Measurements from ENCODE around the gene HNRNPF.
"Not testable (repeated sequence)": the region's sequence is repeated elsewhere in the genome, so short reads cannot be mapped to it uniquely, and the experiment has no call there.

HNRNPF gene

DNA sequence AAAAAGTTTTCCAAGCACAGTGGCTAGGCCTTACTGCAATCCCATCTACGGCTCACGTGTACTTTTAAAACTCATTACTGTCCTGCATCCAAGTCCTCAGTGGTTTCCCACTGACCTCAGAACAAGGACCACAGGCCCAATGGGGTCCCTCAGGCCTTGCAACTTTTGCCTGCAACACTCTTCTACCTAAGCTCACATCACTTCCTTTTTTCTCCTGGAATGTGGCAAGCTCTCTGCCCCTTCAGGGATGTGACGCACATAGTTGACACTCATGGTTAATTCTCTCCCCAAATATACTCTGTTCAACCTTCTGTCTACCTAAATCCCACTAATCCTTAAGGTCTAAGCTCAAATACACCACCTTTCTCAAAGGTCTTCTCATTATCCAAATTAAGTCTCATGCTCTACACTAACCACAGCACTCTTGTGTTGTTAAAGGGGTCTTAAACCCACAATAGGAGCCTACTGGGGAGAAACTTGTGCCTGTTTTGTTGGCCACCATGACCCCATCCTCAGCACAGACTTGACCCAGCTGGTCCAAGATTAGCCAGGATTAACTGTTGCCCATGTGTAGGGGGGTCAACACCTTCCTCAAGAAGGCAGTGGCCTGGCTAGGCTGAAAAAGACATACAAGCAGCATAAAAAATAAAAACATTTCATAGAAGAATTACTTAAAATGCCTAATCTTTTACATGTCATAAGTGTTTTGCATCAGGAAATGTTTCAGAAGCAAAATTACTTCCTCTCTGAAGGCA, 15.2 kb downstream of the HNRNPF start:
- Histone ChIP-seq H3K4me3 (ENCODE audit: low read length) (peak overlapping the region; percentile 90; the same call in 1 of the 2 replicates), H3K4me1 (ENCODE audit: insufficient read depth, low read length) (peaks cover 12% of the 10 kb centered on the region), H3K9ac (ENCODE audit: low read depth, low read length) (peak overlapping the region; percentile 98; the same call in 1 of the 2 replicates), H3K27me3 (ENCODE audit: insufficient read depth, low read length) (no peaks in the 10 kb centered on the region), H3K36me3 (ENCODE audit: insufficient read depth, low read depth, low read length) (peaks cover 73% of the 10 kb centered on the region), H3K9me3 (ENCODE audit: insufficient read depth, low read depth, low read length) (no peaks in the 10 kb centered on the region), H3K27ac (ENCODE audit: low read length) (no peak overlapping the region)

DNA sequence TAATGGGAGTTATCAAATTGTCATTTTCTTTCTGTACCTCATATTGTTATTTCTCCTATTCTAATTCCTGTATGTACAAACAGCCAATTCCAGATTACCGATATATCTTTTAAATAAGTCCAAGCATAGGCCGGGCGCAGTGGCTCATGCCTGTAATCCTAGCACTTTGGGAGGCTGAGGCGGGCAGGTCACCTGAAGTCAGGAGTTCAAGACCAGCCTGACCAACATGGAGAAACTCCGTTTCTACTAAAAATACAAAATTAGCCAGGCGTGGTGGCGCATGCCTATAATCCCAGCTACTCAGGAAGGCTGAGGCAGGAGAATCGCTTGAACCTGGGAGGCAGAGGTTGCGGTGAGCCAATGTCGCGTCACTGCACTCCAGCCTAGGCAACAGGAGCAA, 15.8 kb downstream of the HNRNPF start:
- not testable (repeated sequence) for H3K27ac ChIP-seq (ENCODE audit: low read length); H3K27me3 ChIP-seq (ENCODE audit: insufficient read depth, low read length); H3K4me3 ChIP-seq (ENCODE audit: low read length); H3K9ac ChIP-seq (ENCODE audit: low read depth, low read length); H3K9me3 ChIP-seq (ENCODE audit: insufficient read depth, low read depth, low read length)
- peaks cover 12% of the 10 kb centered on the region for H3K4me1 ChIP-seq (ENCODE audit: insufficient read depth, low read length)
- peaks cover 75% of the 10 kb centered on the region for H3K36me3 ChIP-seq (ENCODE audit: insufficient read depth, low read depth, low read length)

DNA sequence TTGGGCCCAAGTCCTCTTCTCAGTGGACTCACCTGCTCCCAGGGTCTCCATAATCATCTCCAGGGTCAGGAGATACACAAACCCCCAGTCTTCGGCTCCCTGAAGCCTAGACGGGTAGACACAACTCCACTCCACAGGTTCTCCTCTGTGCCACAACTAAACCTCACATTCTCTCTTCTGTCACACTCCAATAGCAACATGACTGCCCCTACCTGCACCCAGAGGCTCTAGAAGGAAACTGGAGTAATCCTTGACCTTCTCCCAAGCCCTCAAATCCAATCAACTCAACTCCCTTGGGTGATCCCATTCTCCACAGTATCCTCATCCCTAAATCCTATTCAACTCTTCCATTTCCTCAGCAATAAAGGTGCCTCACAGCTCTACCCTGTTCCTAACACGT, 16.2 kb downstream of the HNRNPF start:
- Histone ChIP-seq H3K27me3 (ENCODE audit: insufficient read depth, low read length) (no peaks in the 10 kb centered on the region), H3K27ac (ENCODE audit: low read length) (no peak overlapping the region), H3K9ac (ENCODE audit: low read depth, low read length) (no peak overlapping the region), H3K4me3 (ENCODE audit: low read length) (no peak overlapping the region), H3K36me3 (ENCODE audit: insufficient read depth, low read depth, low read length) (peaks cover 80% of the 10 kb centered on the region), H3K4me1 (ENCODE audit: insufficient read depth, low read length) (peaks cover 12% of the 10 kb centered on the region), H3K9me3 (ENCODE audit: insufficient read depth, low read depth, low read length) (no peaks in the 10 kb centered on the region)

DNA sequence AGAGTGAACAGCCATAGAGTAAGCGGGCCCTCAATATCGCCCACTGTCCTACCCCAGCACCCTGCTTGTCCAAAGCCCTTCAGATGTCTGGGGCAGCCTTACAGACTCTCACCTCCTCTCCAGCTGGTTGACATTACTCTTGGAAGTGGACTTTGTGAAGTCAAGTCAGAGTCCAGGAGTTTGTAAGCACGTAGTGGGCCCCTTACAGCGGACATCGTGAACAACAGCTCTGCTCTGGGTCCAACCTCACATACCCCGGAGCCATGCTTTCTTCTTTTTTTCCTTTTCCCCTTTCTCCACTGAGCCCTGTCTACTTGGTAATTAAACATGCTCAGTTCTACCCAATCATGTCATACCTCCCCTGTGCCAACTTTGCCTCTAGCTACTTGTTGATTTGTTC, 17.5 kb downstream of the HNRNPF start:
- H3K4me1 ChIP-seq (ENCODE audit: insufficient read depth, low read length) = peaks cover 12% of the 10 kb centered on the region
- no peaks in the 10 kb centered on the region for H3K9me3 ChIP-seq (ENCODE audit: insufficient read depth, low read depth, low read length)
- H3K36me3 ChIP-seq (ENCODE audit: insufficient read depth, low read depth, low read length) = peaks cover 92% of the 10 kb centered on the region
- no peaks in the 10 kb centered on the region for H3K27me3 ChIP-seq (ENCODE audit: insufficient read depth, low read length)
- H3K27ac ChIP-seq (ENCODE audit: low read length) = no peak overlapping the region
- H3K4me3 ChIP-seq (ENCODE audit: low read length) = no peak overlapping the region
- no peak overlapping the region for H3K9ac ChIP-seq (ENCODE audit: low read depth, low read length)

DNA sequence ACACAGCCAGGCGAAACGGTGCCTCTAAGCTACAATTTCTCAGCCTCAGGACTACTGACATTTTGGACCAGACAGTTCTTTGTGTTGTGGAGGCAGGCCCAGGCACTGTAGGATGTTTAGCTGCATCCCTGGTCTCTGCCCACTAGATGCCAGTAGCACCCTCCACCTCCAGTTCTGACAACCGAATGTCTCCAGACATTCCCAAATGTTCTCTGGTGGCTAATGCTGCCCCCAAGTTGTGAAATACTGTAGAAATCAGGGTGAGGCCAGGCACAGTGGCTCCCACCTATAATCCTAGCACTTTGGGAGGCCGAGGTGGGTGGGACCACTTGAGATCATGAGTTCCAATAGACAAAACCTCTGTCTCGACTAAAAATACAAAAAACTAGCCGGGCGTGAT, 18.2 kb downstream of the HNRNPF start:
- Histone ChIP-seq H3K9ac (ENCODE audit: low read depth, low read length) (no peak overlapping the region), H3K4me3 (ENCODE audit: low read length) (no peak overlapping the region), H3K4me1 (ENCODE audit: insufficient read depth, low read length) (peaks cover 12% of the 10 kb centered on the region), H3K27ac (ENCODE audit: low read length) (no peak overlapping the region), H3K36me3 (ENCODE audit: insufficient read depth, low read depth, low read length) (peaks cover 100% of the 10 kb centered on the region), H3K9me3 (ENCODE audit: insufficient read depth, low read depth, low read length) (no peaks in the 10 kb centered on the region), H3K27me3 (ENCODE audit: insufficient read depth, low read length) (no peaks in the 10 kb centered on the region)

DNA sequence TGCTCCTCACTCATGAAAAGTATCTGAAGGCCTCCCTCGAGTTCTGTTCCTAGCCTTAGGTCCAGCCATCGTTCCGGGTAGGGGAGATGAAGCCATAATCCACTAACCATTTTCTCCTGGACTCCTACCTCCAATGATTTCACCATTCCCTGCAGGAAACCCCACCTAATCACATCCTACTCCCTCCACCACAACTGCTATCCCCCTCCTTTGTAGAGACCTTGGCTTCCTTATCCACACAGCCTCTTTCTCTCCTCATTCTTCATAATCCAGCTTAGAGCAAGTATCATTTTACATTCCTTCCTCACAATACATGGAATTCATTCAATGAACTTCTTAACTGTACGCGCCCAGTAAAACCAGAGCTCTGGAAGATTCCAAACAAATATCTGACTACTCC, 18.7 kb downstream of the HNRNPF start:
- Histone ChIP-seq H3K9ac (ENCODE audit: low read depth, low read length) (no peak overlapping the region), H3K27ac (ENCODE audit: low read length) (no peak overlapping the region), H3K36me3 (ENCODE audit: insufficient read depth, low read depth, low read length) (peaks cover 100% of the 10 kb centered on the region), H3K4me3 (ENCODE audit: low read length) (no peak overlapping the region), H3K9me3 (ENCODE audit: insufficient read depth, low read depth, low read length) (no peaks in the 10 kb centered on the region), H3K4me1 (ENCODE audit: insufficient read depth, low read length) (peaks cover 11% of the 10 kb centered on the region), H3K27me3 (ENCODE audit: insufficient read depth, low read length) (no peaks in the 10 kb centered on the region)

DNA sequence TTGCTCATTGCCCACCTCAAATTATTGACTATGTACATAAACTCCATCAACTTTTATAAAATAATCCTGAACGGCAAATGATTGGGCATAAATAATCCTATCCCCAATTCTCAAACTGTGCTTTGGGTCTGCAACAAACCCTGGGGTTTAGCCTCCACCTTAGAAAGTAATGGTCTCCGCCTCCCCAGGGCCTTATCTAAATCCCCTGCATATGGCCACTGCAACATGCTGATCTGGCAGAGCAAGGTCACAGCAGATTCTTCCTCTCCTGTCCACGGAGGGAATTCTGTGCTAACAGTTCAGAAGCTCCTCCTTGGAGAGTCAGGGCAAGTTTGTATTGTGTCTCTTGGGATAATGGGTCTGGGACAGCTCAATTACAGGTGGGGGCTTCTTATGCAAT, 19.1 kb downstream of the HNRNPF start:
- Histone ChIP-seq H3K27ac (ENCODE audit: low read length) (no peak overlapping the region), H3K4me1 (ENCODE audit: insufficient read depth, low read length) (peaks cover 6% of the 10 kb centered on the region), H3K9me3 (ENCODE audit: insufficient read depth, low read depth, low read length) (no peaks in the 10 kb centered on the region), H3K36me3 (ENCODE audit: insufficient read depth, low read depth, low read length) (peaks cover 97% of the 10 kb centered on the region), H3K9ac (ENCODE audit: low read depth, low read length) (no peak overlapping the region), H3K4me3 (ENCODE audit: low read length) (no peak overlapping the region), H3K27me3 (ENCODE audit: insufficient read depth, low read length) (no peaks in the 10 kb centered on the region)

DNA sequence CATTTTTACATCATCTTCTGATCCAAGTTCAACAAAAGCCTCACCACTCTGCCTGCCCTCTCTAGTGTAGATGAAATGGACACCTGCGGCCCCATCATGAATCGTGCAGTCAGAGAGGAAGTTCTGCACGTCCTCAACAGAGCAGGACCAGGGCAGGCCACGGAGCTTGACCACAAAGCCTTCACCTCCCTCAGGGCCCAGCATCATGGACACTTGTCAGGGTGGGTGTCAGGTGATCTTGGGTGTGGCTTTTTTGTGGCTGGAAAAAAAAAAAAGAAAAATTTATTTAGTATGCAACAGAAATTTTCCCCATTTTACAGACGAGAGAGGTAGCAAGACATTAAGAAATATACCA, 21.3 kb downstream of the HNRNPF start:
- no peak overlapping the region for H3K4me3 ChIP-seq (ENCODE audit: low read length)
- H3K9me3 ChIP-seq (ENCODE audit: insufficient read depth, low read depth, low read length) = no peaks in the 10 kb centered on the region
- no peak overlapping the region for H3K9ac ChIP-seq (ENCODE audit: low read depth, low read length)
- peaks cover 75% of the 10 kb centered on the region for H3K36me3 ChIP-seq (ENCODE audit: insufficient read depth, low read depth, low read length)
- no peaks in the 10 kb centered on the region; the same call in 1 of the 2 replicates for H3K4me1 ChIP-seq (ENCODE audit: insufficient read depth, low read length)
- H3K27me3 ChIP-seq (ENCODE audit: insufficient read depth, low read length) = no peaks in the 10 kb centered on the region
- no peak overlapping the region for H3K27ac ChIP-seq (ENCODE audit: low read length)

DNA sequence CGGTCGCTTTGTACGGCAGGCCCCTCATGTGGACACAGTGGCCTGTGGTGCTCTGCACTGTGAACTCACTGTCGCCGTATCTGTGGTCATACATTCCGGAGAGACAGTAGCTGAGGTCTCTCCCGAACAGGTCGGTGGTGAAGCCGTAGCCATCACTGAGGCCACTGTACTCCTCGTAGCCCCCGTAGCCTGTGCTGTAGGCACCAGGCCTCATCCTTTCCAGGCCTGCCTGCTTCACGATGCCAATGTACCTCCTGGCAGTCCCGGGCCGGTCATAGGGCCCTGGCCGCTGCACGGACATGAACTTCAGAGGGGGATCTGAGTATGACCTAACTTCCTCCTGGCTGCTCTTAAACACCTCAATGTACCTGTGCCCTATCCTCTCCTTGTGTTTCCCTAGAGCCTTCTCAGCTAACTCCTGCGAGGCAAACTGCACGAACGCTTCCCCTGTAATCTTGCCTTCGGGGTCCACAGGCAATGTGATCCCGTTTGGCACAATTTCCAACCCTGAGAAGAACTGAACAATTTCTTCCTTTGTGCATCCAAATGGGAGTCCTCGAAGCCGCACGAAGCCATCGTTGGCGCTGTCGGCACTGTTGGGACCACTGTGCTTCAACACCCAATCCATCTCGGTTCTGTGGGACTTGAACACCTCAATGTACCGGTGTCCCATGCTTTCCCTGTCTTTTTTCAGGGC, 21.9 kb downstream of the HNRNPF start:
- Histone ChIP-seq H3K27me3 (ENCODE audit: insufficient read depth, low read length) (no peaks in the 10 kb centered on the region), H3K9ac (ENCODE audit: low read depth, low read length) (no peak overlapping the region), H3K36me3 (ENCODE audit: insufficient read depth, low read depth, low read length) (peaks cover 70% of the 10 kb centered on the region), H3K9me3 (ENCODE audit: insufficient read depth, low read depth, low read length) (no peaks in the 10 kb centered on the region), H3K27ac (ENCODE audit: low read length) (no peak overlapping the region), H3K4me1 (ENCODE audit: insufficient read depth, low read length) (no peaks in the 10 kb centered on the region), H3K4me3 (ENCODE audit: low read length) (no peak overlapping the region)

DNA sequence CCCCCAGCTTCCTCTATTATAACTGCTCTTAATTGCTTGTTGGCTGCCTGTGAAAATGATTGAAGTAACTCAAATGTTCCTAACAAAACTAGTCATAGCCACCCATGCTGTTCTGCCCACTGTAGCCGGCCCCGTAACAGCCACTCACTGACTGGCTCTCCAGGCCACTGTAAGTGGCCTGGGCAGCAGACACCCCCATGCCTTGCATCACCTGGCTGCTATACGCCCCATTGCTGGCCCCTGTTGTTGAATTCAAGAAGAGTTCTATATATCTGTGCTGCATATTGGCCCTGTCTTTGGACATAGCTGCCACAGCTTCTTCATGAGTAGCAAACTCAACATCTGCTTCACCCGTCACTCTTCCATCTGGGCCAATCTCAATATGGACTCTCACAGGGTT, 22.4 kb downstream of the HNRNPF start:
- H3K27ac ChIP-seq (ENCODE audit: low read length) = no peak overlapping the region
- H3K9ac ChIP-seq (ENCODE audit: low read depth, low read length) = no peak overlapping the region
- no peaks in the 10 kb centered on the region for H3K9me3 ChIP-seq (ENCODE audit: insufficient read depth, low read depth, low read length)
- H3K36me3 ChIP-seq (ENCODE audit: insufficient read depth, low read depth, low read length) = peaks cover 64% of the 10 kb centered on the region
- no peak overlapping the region for H3K4me3 ChIP-seq (ENCODE audit: low read length)
- H3K27me3 ChIP-seq (ENCODE audit: insufficient read depth, low read length) = no peaks in the 10 kb centered on the region
- no peaks in the 10 kb centered on the region for H3K4me1 ChIP-seq (ENCODE audit: insufficient read depth, low read length)

DNA sequence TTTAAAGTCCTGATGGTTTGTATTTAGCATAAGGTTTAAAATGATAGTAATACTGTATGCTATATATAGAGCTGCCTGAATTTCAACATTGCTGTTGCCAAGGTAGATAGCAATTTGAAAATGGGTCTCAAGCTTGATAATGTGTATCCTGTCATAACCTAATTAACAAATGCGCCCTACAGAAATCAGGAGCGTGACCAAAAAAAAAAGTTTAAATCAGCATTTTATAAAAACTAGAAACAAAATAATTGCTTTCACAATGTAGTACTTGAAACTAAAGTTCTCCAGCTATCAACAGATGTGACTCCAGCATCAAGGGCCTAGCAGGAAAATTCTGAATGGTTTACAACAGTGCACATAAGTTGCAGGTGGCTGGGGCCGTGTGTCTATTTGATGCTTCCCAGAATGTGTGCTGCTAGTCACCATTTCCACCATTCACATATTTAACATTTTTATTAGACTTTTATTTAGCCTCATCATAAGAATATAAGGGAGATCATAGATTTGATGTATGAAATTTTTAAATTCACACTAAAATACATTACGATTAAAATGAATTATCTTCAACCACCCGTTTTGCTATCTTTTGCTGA, 23.5 kb downstream of the HNRNPF start:
- no peaks in the 10 kb centered on the region for H3K9me3 ChIP-seq (ENCODE audit: insufficient read depth, low read depth, low read length)
- no peaks in the 10 kb centered on the region for H3K27me3 ChIP-seq (ENCODE audit: insufficient read depth, low read length)
- no peak overlapping the region for H3K4me3 ChIP-seq (ENCODE audit: low read length)
- no peaks in the 10 kb centered on the region for H3K4me1 ChIP-seq (ENCODE audit: insufficient read depth, low read length)
- peaks cover 54% of the 10 kb centered on the region for H3K36me3 ChIP-seq (ENCODE audit: insufficient read depth, low read depth, low read length)
- H3K27ac ChIP-seq (ENCODE audit: low read length) = no peak overlapping the region
- H3K9ac ChIP-seq (ENCODE audit: low read depth, low read length) = no peak overlapping the region

Measured in iPS-20b (cell line).